ENCODE measurements around the gene KRTAP5-4. TPM values are rescaled to one million over a fixed set of nuclear protein-coding genes. Genes with fewer than 3 reads are reported as not detected.
"Not testable (repeated sequence)": the region's sequence is repeated elsewhere in the genome, so short reads cannot be mapped to it uniquely, and the experiment has no call there.

KRTAP5-4 gene
- total and polyA plus RNA-seq, 9 donors: not detected

GRCh38 chr11:1603629-1604028 is 18.3 kb downstream of the KRTAP5-4 start:
- DNase-seq: no peak
- H3K4me3 ChIP-seq (ENCODE audit: low read length): no peak overlapping the region
- peaks cover 28% of the 10 kb centered on the region for H3K27me3 ChIP-seq (ENCODE audit: control insufficient read depth, insufficient read depth, low read length)
- WGBS (ENCODE audit: insufficient coverage): 82% methylated on average over 1 of the region's 1 CpG
- no peak overlapping the region for H3K27ac ChIP-seq (ENCODE audit: low read length)
- peaks cover 2% of the 10 kb centered on the region for H3K4me1 ChIP-seq (ENCODE audit: control insufficient read depth, insufficient read depth, low read length)
- H3K9me3 ChIP-seq (replicated peaks; ENCODE audit: control insufficient read depth, low read depth, low read length): no peaks in the 10 kb centered on the region
- no peaks in the 10 kb centered on the region for H3K36me3 ChIP-seq (ENCODE audit: control insufficient read depth, insufficient read depth, low read length)

DNA sequence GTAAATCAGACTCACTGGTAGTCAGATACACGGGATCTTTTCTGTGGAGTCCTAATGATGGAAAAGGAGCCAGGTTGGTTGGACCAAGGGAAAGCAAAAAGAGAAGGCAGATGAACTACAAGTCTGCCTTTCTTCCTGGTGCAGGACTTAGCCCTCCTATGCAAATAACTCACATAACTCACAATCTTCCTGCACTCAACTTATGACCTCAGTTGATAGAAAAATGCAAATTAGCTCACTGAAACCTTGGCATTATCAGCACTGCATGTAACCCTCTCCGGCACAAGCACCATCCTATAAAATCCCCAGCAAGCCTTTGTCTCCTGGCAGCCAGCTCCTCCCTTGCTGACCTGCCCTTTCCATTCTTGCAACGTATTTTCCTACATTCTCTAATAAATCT is 20.3 kb downstream of the KRTAP5-4 start:
- peaks cover 23% of the 10 kb centered on the region for H3K27me3 ChIP-seq (ENCODE audit: control insufficient read depth, insufficient read depth, low read length)
- no CpG with 5 or more reads among the region's 3 CpGs for WGBS (ENCODE audit: insufficient coverage)
- not testable (repeated sequence) for DNase-seq; H3K36me3 ChIP-seq (ENCODE audit: control insufficient read depth, insufficient read depth, low read length); H3K27ac ChIP-seq (ENCODE audit: low read length); H3K9me3 ChIP-seq (replicated peaks; ENCODE audit: control insufficient read depth, low read depth, low read length); H3K4me3 ChIP-seq (ENCODE audit: low read length); H3K4me1 ChIP-seq (ENCODE audit: control insufficient read depth, insufficient read depth, low read length)

GRCh38 chr11:1600626-1601025 is 21.3 kb downstream of the KRTAP5-4 start:
- WGBS (ENCODE audit: insufficient coverage): 65% methylated on average over 2 of the region's 5 CpGs
- peaks cover 22% of the 10 kb centered on the region for H3K27me3 ChIP-seq (ENCODE audit: control insufficient read depth, insufficient read depth, low read length)
- no peaks in the 10 kb centered on the region for H3K4me1 ChIP-seq (ENCODE audit: control insufficient read depth, insufficient read depth, low read length)
- H3K36me3 ChIP-seq (ENCODE audit: control insufficient read depth, insufficient read depth, low read length): no peaks in the 10 kb centered on the region
- no peak overlapping the region for H3K4me3 ChIP-seq (ENCODE audit: low read length)
- no peak for DNase-seq
- H3K27ac ChIP-seq (ENCODE audit: low read length): no peak overlapping the region
- H3K9me3 ChIP-seq (replicated peaks; ENCODE audit: control insufficient read depth, low read depth, low read length): no peaks in the 10 kb centered on the region

DNA sequence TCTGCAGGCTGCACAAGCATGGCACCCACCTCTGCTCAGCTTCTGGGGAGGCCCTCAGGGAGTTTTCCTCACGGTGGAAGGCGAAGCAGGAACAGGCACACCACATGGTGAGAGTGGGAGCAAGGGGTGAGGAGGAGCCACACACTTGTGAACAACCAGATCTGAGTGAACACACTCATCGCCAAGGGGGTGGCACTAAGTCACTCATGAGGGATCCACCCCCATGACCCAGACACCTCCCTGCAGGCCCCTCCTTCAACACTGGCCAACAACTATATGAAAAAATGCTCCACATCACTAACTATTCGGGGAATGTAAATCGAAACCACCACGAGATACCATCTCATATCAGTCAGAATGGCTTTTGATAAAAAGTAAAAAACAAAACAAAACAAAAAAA is 23.1 kb downstream of the KRTAP5-4 start:
- Histone ChIP-seq H3K27me3 (ENCODE audit: control insufficient read depth, insufficient read depth, low read length) (peaks cover 30% of the 10 kb centered on the region), H3K4me3 (ENCODE audit: low read length) (no peak overlapping the region), H3K9me3 (replicated peaks; ENCODE audit: control insufficient read depth, low read depth, low read length) (no peaks in the 10 kb centered on the region), H3K36me3 (ENCODE audit: control insufficient read depth, insufficient read depth, low read length) (no peaks in the 10 kb centered on the region), H3K27ac (ENCODE audit: low read length) (no peak overlapping the region), H3K4me1 (ENCODE audit: control insufficient read depth, insufficient read depth, low read length) (no peaks in the 10 kb centered on the region)
- 80% methylated on average over 1 of the region's 6 CpGs for WGBS (ENCODE audit: insufficient coverage)
- no peak for DNase-seq

DNA sequence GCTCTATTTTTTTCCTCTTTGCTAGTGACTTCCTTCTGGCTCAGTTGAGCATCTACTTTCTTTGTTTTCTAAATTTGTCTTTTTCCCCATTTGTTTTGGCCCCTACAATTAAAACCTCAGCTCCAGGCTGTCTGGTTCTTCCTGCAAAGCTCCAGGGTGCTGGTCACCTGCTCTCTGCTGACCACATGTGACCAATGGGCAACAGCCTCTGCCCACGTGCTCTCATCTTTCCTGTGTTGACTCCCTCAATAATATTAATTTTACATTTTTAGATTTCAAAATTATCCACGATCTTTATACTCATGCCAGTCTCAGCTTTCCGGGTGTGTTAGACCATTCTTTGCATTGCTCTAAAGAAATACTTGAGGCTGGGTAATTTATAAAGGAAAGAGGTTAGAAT is 23.5 kb downstream of the KRTAP5-4 start:
- H3K4me1 ChIP-seq (ENCODE audit: control insufficient read depth, insufficient read depth, low read length); H3K27ac ChIP-seq (ENCODE audit: low read length); H3K4me3 ChIP-seq (ENCODE audit: low read length); DNase-seq; H3K9me3 ChIP-seq (replicated peaks; ENCODE audit: control insufficient read depth, low read depth, low read length); H3K36me3 ChIP-seq (ENCODE audit: control insufficient read depth, insufficient read depth, low read length): not testable (repeated sequence)
- no CpG with 5 or more reads among the region's 3 CpGs for WGBS (ENCODE audit: insufficient coverage)
- peaks cover 34% of the 10 kb centered on the region for H3K27me3 ChIP-seq (ENCODE audit: control insufficient read depth, insufficient read depth, low read length)

- H3K27ac ChIP-seq (ENCODE audit: low read length): no peak within 1 kb of the TSS
Measured at GRCh38 chr11:1597994-1598380, 24.0 kb downstream of the KRTAP5-4 start, which contains the start of gene KRTAP5-2. Gene KRTAP5-2, minus strand, starts transcription at chr11:1598294. Its CDS starts 44 bp downstream, at chr11:1598250.

GRCh38 chr11:1597331-1597993 is 24.5 kb downstream of the KRTAP5-4 start:
- 66% methylated on average over 10 of the region's 10 CpGs for WGBS (ENCODE audit: insufficient coverage)
- peak; percentile 22 for DNase-seq
- Histone ChIP-seq H3K36me3 (ENCODE audit: control insufficient read depth, insufficient read depth, low read length) (no peaks in the 10 kb centered on the region), H3K27me3 (ENCODE audit: control insufficient read depth, insufficient read depth, low read length) (peaks cover 35% of the 10 kb centered on the region), H3K4me1 (ENCODE audit: control insufficient read depth, insufficient read depth, low read length) (no peaks in the 10 kb centered on the region), H3K27ac (ENCODE audit: low read length) (no peak overlapping the region), H3K4me3 (ENCODE audit: low read length) (no peak overlapping the region), H3K9me3 (replicated peaks; ENCODE audit: control insufficient read depth, low read depth, low read length) (no peaks in the 10 kb centered on the region)

More at GRCh38 chr11:1597994-1598380, 24.0 kb downstream of the KRTAP5-4 start, which contains the start of gene KRTAP5-2:
- DNase-seq: no peak
- Histone ChIP-seq H3K27me3 (ENCODE audit: control insufficient read depth, insufficient read depth, low read length) (peaks cover 35% of the 10 kb centered on the region), H3K4me1 (ENCODE audit: control insufficient read depth, insufficient read depth, low read length) (no peaks in the 10 kb centered on the region), H3K9me3 (replicated peaks; ENCODE audit: control insufficient read depth, low read depth, low read length) (no peaks in the 10 kb centered on the region), H3K4me3 (ENCODE audit: low read length) (no peak within 1 kb of the TSS), H3K36me3 (ENCODE audit: control insufficient read depth, insufficient read depth, low read length) (no peaks in the 10 kb centered on the region)
- 67% methylated on average over 1 of the region's 4 CpGs for WGBS (ENCODE audit: insufficient coverage)

GRCh38 chr11:1596576-1597121 is 25.3 kb downstream of the KRTAP5-4 start:
- H3K4me3 ChIP-seq (ENCODE audit: low read length); DNase-seq; H3K9me3 ChIP-seq (replicated peaks; ENCODE audit: control insufficient read depth, low read depth, low read length); H3K36me3 ChIP-seq (ENCODE audit: control insufficient read depth, insufficient read depth, low read length); H3K27ac ChIP-seq (ENCODE audit: low read length); H3K4me1 ChIP-seq (ENCODE audit: control insufficient read depth, insufficient read depth, low read length): not testable (repeated sequence)
- H3K27me3 ChIP-seq (ENCODE audit: control insufficient read depth, insufficient read depth, low read length): peaks cover 39% of the 10 kb centered on the region
- 49% methylated on average over 11 of the region's 19 CpGs for WGBS (ENCODE audit: insufficient coverage)

DNA sequence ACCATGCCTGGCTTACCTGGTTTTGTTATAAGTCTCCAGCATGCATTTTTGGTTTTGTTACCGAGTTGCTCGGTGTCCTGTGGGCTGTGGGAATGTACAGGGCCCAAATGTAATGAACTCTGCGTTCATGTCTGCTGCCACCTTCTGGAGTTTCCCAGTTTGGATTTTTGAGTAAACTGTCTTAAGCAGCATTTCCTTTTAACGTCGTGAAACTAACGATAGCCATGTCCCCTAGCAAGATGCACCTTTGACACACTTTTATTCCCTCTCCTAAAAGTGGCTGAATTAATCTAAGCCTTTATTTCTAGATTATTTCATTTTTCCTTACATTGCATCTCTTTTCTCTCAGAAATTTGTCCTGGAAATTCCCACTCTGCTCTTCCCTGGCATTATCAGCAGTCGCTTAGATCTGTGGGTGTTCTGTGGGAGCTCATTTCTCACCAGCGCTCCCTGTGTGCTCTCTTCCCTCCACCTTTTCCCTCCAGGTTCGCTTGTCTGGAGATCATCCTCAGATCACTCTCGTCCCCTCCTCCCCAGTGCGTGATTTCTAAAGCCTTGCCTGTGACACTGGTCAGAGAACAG is 25.9 kb downstream of the KRTAP5-4 start:
- H3K4me3 ChIP-seq (ENCODE audit: low read length); H3K9me3 ChIP-seq (replicated peaks; ENCODE audit: control insufficient read depth, low read depth, low read length); H3K4me1 ChIP-seq (ENCODE audit: control insufficient read depth, insufficient read depth, low read length); H3K36me3 ChIP-seq (ENCODE audit: control insufficient read depth, insufficient read depth, low read length); H3K27ac ChIP-seq (ENCODE audit: low read length): not testable (repeated sequence)
- DNase-seq: peak; percentile 7
- H3K27me3 ChIP-seq (ENCODE audit: control insufficient read depth, insufficient read depth, low read length): peaks cover 36% of the 10 kb centered on the region
- 45% methylated on average over 7 of the region's 11 CpGs for WGBS (ENCODE audit: insufficient coverage)

GRCh38 chr11:1592628-1593027 is 29.3 kb downstream of the KRTAP5-4 start:
- WGBS (ENCODE audit: insufficient coverage): no CpG with 5 or more reads among the region's 9 CpGs
- no peak overlapping the region for H3K4me3 ChIP-seq (ENCODE audit: low read length)
- H3K4me1 ChIP-seq (ENCODE audit: control insufficient read depth, insufficient read depth, low read length): no peaks in the 10 kb centered on the region
- H3K27me3 ChIP-seq (ENCODE audit: control insufficient read depth, insufficient read depth, low read length): peaks cover 37% of the 10 kb centered on the region
- no peaks in the 10 kb centered on the region for H3K36me3 ChIP-seq (ENCODE audit: control insufficient read depth, insufficient read depth, low read length)
- H3K27ac ChIP-seq (ENCODE audit: low read length): no peak overlapping the region
- DNase-seq: no peak
- H3K9me3 ChIP-seq (replicated peaks; ENCODE audit: control insufficient read depth, low read depth, low read length): no peaks in the 10 kb centered on the region

Data from muscle of leg (tissue), 11 donors.